Natural killer cell treated with Interleukin-12 subunit alpha and Interleukin-12 subunit beta and Interleukin-15 and Interleukin-18, amount 100 ng/mL, for 72 hours (primary cell): ENCODE results near the gene NID2. TPM values are rescaled to one million over a fixed set of nuclear protein-coding genes. Genes with fewer than 3 reads are reported as not detected.

ENCODE experiments used
- total RNA-seq, 2 donors: library from RNA; stranded (reverse); gene quantifications; one replicate each; pipeline ENCODE4 v1.2.3, GENCODE V29; 2022

NID2 gene
- total RNA-seq, 2 donors from 2014 or later = 6.8 to 8.7 TPM

Other genes starting within 250 kb of the NID2 start
- 100 to 1,000 TPM; 293 to 495 TPM for gene GNG2, start 208.4 kb downstream of the NID2 start, total RNA-seq
- gene RTRAF, start 79.5 kb downstream of the NID2 start, total RNA-seq = 100 to 1,000 TPM; 146 to 160 TPM
- 1 to 10 TPM; 3.8 to 4.5 TPM for gene PTGDR, start 198.6 kb upstream of the NID2 start, total RNA-seq
- 10 to 100 TPM; 94.5 to 96.0 TPM for gene PTGER2, start 245.3 kb upstream of the NID2 start, total RNA-seq